Type B pancreatic cell (in vitro differentiated cells): ENCODE data around the gene ACSS1. TPM values are rescaled to one million over a fixed set of nuclear protein-coding genes. Genes with fewer than 3 reads are reported as not detected.

ENCODE experiments used
- DNase-seq: peaks from one replicate; pipeline ENCODE4 v3.0.0; 2021; ENCODE audit warnings: mixed read lengths; ENCODE audit not compliant: unreplicated experiment; ENCODE audit errors: extremely low spot score
- H3K27ac Mint-ChIP-seq: 2 replicates; pipeline ENCODE4 v1.8.0; 2021; ENCODE audit warnings: mild to moderate bottlenecking, mixed read lengths
- H3K27me3 Mint-ChIP-seq: 2 replicates; pipeline ENCODE4 v1.8.0; 2021; ENCODE audit warnings: mixed read lengths
- H3K36me3 Mint-ChIP-seq: 2 replicates; pipeline ENCODE4 v1.8.0; 2021; ENCODE audit warnings: mixed read lengths
- H3K4me1 Mint-ChIP-seq: one replicate; pipeline ENCODE4 v1.8.0; 2021; ENCODE audit warnings: mixed read lengths; ENCODE audit not compliant: unreplicated experiment
- H3K4me3 Mint-ChIP-seq: 2 replicates; pipeline ENCODE4 v1.8.0; 2021; ENCODE audit warnings: mild to moderate bottlenecking, mixed read lengths
- H3K9me3 Mint-ChIP-seq: 2 replicates; pipeline ENCODE4 v1.8.0; 2021; ENCODE audit warnings: mixed read lengths
- CTCF ChIP-seq: fragments of 200-600 bp; sonication (generic); conservative IDR thresholded peaks from 2 replicates; pipeline ENCODE4 v1.5.0; 2021; ENCODE audit warnings: antibody characterized with exemption, mild to moderate bottlenecking
- total RNA-seq: library from RNA; stranded (reverse); gene quantifications from 2 replicates; pipeline ENCODE4 v1.2.1, GENCODE V29; 2021; ENCODE audit warnings: low replicate concordance

ACSS1 gene
- total RNA-seq, 1 donor from 2014 or later: 27.5 TPM

DNA sequence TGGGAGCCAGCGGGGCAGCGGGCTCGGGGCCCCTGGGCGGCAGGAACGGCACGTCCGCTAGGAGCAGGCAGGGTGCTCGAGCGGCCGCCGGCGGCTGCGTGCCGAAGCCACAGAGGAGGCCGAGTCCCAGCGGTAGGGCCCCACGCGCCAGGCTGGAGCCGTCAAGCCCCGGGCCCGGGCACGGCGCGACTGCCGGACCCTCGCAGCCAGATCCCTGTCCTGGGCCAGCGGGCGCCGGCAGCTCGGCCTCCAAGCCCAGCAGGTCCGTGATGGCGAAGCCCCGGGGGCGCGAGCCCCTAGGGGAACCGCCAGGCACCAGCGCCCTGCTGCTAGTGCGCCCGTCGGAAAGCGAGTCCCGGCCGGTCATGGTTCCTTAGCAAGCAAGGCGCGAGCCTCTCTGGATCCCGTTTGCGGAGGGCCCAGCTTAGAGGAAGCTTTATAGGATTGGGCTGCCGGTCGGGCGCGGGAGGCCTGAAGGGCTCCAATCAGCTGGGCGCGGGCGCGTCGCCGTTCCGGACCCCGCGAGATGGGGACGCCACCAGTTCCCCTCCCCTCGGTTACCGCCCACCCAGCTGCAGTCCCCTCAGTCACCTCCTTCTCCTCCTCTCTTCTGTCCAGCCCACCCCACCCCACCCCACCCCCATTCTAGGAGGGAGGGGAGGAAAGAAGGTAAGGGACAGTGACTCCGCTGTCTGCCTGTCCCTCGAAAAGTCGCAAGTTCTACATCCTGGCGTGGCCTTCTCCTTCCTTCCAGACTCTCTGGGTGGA, 24.0 kb upstream of the ACSS1 start, which contains the start of gene VSX1:
TSS of gene VSX1 (minus strand) at position 412 of the 768 bp plus-strand sequence. CDS start at position 367, 45 bp downstream.
- H3K27me3 Mint-ChIP-seq: peaks cover 93% of the 10 kb centered on the region
- peak within 1 kb of the TSS; percentile 28 for H3K4me3 Mint-ChIP-seq
- no peaks in the 10 kb centered on the region for H3K9me3 Mint-ChIP-seq
- no peak for TF ChIP-seq CTCF
- H3K36me3 Mint-ChIP-seq: peaks cover 4% of the 10 kb centered on the region
- DNase-seq: peak; percentile 65
- no peak within 1 kb of the TSS for H3K27ac Mint-ChIP-seq
- peaks cover 7% of the 10 kb centered on the region for H3K4me1 Mint-ChIP-seq

DNA sequence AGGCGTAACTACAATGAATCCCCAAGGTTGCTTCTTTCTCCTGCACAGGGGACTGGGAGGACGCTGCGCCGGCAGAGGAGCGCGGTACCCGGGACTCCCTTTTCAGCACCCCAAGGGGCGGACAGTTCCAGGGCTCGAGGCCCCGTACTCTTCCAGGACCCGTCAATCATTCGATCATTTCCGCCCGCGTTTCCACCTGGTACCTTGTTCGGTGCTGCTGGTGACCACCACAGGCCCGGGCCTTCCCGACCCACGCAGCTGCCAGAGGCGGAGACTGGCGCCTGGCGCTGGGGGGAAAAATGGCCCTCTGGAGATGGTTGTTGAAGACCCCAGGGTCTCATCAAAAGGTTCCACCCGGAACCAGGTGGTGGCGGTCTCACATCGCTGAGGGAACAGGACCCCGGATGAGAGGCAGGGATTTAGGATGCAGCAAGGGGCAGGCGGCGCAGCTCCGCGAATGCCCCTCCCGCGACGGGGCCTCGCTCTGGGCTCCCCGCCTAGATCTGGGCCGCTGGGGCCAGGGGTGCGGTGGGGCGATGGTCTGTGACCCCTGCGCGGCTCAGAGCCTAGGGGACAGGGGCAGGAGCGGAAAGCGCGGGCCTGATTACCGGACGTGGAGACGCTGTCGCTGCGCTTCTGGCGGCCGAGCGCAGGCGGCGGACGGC, 23.3 kb upstream of the ACSS1 start:
- Mint-ChIP-seq H3K27me3 (peaks cover 92% of the 10 kb centered on the region), H3K27ac (no peak overlapping the region), H3K4me3 (no peak overlapping the region), H3K9me3 (no peaks in the 10 kb centered on the region), H3K4me1 (peaks cover 7% of the 10 kb centered on the region), H3K36me3 (peaks cover 4% of the 10 kb centered on the region)
- TF ChIP-seq CTCF: peak; percentile 55
- peak; percentile 70 for DNase-seq

DNA sequence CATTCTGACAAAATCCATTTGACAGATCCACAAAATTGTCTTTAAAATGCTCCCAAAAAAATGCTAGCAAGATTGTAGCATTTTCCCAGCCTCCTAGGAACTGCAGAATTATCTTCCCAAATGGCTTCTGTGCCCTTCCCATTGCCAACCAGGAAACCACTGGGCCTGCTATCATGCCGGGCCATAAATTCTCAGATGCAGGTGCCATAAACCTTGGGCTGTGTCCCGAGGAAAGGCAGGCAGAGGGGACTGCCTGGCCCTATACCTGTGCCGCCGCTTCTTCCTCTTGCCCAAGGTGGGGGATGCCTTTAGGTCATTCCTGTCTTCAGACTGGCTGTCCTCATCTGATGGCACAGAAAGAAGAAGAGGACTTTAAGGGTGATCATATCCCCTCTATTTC, 21.2 kb upstream of the ACSS1 start:
- no peak for TF ChIP-seq CTCF
- Mint-ChIP-seq H3K4me3 (no peak overlapping the region), H3K27ac (no peak overlapping the region), H3K9me3 (no peaks in the 10 kb centered on the region), H3K27me3 (peaks cover 92% of the 10 kb centered on the region), H3K36me3 (peaks cover 4% of the 10 kb centered on the region), H3K4me1 (peaks cover 7% of the 10 kb centered on the region)
- peak; percentile 18 for DNase-seq

DNA sequence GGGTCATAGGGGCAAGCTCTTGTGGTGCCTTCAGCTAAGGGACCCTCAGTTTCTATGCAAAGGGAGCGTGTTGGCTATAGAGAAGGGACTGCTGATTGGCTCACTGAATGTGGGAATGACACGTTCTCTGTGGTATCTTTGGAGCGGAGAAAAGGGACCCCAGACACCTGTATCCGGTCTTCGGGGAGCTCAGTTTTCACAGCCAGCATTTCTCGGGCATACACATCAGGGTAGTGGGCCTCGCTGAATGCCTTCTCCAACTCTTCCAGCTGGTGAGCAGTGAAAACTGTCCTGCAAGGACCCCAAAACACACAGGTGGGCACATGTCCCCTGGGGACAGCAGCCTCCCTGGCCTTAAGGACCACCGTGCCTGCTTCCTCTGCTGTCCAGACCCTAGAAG, 20.7 kb upstream of the ACSS1 start:
- Mint-ChIP-seq H3K27ac (no peak overlapping the region), H3K4me3 (no peak overlapping the region), H3K4me1 (peaks cover 3% of the 10 kb centered on the region), H3K36me3 (peaks cover 4% of the 10 kb centered on the region), H3K9me3 (no peaks in the 10 kb centered on the region), H3K27me3 (peaks cover 90% of the 10 kb centered on the region)
- no peak for TF ChIP-seq CTCF
- peak; percentile 39 for DNase-seq

GRCh38 chr20:25077610-25078169, 19.8 kb upstream of the ACSS1 start:
- peak; percentile 67 for DNase-seq
- no peak overlapping the region for H3K27ac Mint-ChIP-seq
- H3K4me1 Mint-ChIP-seq: no peaks in the 10 kb centered on the region
- no peak overlapping the region for H3K4me3 Mint-ChIP-seq
- H3K36me3 Mint-ChIP-seq: peaks cover 4% of the 10 kb centered on the region
- no peaks in the 10 kb centered on the region for H3K9me3 Mint-ChIP-seq
- no peak for TF ChIP-seq CTCF
- peaks cover 86% of the 10 kb centered on the region for H3K27me3 Mint-ChIP-seq
